GM18511 (cell line): ENCODE results near the gene CPLX3.

Experiments
- ATAC-seq: cut with Tn5 transposase; IDR thresholded peaks from one replicate; pipeline ENCODE4 v1.9.1; 2021; ENCODE audit warnings: mild to moderate bottlenecking, moderate library complexity; ENCODE audit not compliant: unreplicated experiment

CPLX3 gene

GRCh38 chr15:74802290-74802689, 24.1 kb upstream of the CPLX3 start:
- ATAC-seq, result no peak

- ATAC-seq, result no peak
These were observed 23.5 kb upstream of the CPLX3 start for GRCh38 chr15:74802862-74803447.

GRCh38 chr15:74804935-74805334, 21.5 kb upstream of the CPLX3 start:
- ATAC-seq, result no peak

GRCh38 chr15:74807282-74807681, 19.1 kb upstream of the CPLX3 start:
- no peak for ATAC-seq

- no peak for ATAC-seq
These were observed 18.2 kb upstream of the CPLX3 start for GRCh38 chr15:74808078-74808839.

- no peak for ATAC-seq
These were observed 17.6 kb upstream of the CPLX3 start for GRCh38 chr15:74808840-74809229.

GRCh38 chr15:74809242-74809641, 17.2 kb upstream of the CPLX3 start:
- no peak for ATAC-seq

GRCh38 chr15:74809956-74810355, 16.5 kb upstream of the CPLX3 start:
- no peak for ATAC-seq

GRCh38 chr15:74812533-74812932, 13.9 kb upstream of the CPLX3 start, which contains the start of gene LMAN1L:
TSS of gene LMAN1L (plus strand) at chr15:74812835. CDS start at chr15:74812855, 20 bp downstream.
- no peak for ATAC-seq

GRCh38 chr15:74815121-74815934, 11.1 kb upstream of the CPLX3 start:
- no peak for ATAC-seq

GRCh38 chr15:74815961-74816360, 10.5 kb upstream of the CPLX3 start:
- ATAC-seq, result no peak

- no peak for ATAC-seq
These were observed 9.6 kb upstream of the CPLX3 start for GRCh38 chr15:74816624-74817369.

GRCh38 chr15:74817370-74817737, 9.1 kb upstream of the CPLX3 start:
- no peak for ATAC-seq

- no peak for ATAC-seq
These were observed 6.4 kb upstream of the CPLX3 start for GRCh38 chr15:74820056-74820455.

GRCh38 chr15:74821091-74821789, 5.2 kb upstream of the CPLX3 start:
- ATAC-seq, result peak; percentile 90

- ATAC-seq, result no peak
These were observed 4.7 kb upstream of the CPLX3 start for GRCh38 chr15:74821790-74822158.

- no peak for ATAC-seq
These were observed 4.2 kb upstream of the CPLX3 start for GRCh38 chr15:74822233-74822632.

GRCh38 chr15:74823324-74823723, 3.1 kb upstream of the CPLX3 start:
- no peak for ATAC-seq

GRCh38 chr15:74824976-74825375, 1.5 kb upstream of the CPLX3 start:
- ATAC-seq, result no peak

GRCh38 chr15:74825866-74826265, 561 bp upstream of the CPLX3 start:
- ATAC-seq, result no peak

- ATAC-seq, result no peak
These were observed 494 bp downstream of the CPLX3 start for GRCh38 chr15:74826921-74827320.
